Measurements from ENCODE around the gene CDH24.

- TF ChIP-seq CTCF (IDR thresholded peaks at IDR 0.05) (no peak), POLR2A (IDR thresholded peaks at IDR 0.05) (no peak)
These were observed 46.3 kb upstream of the CDH24 start for GRCh38 chr14:23103581-23103980.

Data from body of pancreas (tissue), 4 donors.